NCI-H2227 (cell line): Measurements from ENCODE around the gene PSMD3.
"Not testable (repeated sequence)": the region's sequence is repeated elsewhere in the genome, so short reads cannot be mapped to it uniquely, and the experiment has no call there.

Source experiments
- DNase-seq: peaks from one replicate; lab custom pipeline; 2025; ENCODE audit not compliant: unreplicated experiment; lab: John Stamatoyannopoulos, UW

PSMD3 gene

GRCh38 chr17:39980351-39981206 lies at the start of gene PSMD3:
PSMD3 (plus strand) TSS chr17:39980807; CDS start chr17:39980971, 164 bp downstream.
- DNase-seq = peak; percentile 99

DNA sequence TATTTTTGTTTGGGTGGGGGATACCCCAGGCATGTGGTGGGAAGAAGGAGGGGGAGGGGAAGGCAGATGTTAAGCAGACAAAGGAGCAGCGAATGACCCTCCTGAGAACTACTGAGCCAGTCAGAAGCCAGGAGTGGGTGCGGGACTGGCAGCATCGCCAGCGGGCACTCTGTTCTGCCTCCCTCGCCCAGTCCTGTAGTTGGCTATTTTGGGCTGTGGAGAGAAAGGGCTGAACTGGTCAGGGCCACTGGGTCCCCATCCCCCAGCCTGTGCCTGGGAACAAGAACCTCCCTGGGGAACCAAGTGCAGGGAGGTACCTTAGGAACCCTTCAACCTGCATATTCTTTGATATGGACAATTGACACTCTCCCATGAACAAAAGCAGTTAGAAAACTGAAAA lies 46.7 kb upstream of the PSMD3 start:
- DNase-seq = no peak

DNA sequence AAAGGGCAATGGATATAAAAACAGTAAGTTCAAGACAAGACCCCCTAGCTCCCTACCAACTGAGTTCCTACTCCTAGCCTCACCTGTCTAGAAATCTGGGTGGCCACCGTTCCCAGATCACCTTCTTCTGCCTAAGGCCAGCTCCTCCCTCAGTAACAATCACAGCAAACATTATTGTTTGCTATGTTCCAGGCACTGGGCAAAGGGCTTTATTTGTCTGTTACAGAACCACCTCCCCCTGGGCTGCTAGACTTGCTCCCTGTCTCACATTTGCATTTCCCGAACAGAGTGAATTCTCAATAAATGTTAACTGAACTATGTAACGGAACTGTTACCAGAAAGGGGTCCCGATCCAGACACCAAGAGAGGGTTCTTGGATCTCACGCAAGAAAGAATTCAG lies 46.3 kb upstream of the PSMD3 start:
- no peak for DNase-seq

DNA sequence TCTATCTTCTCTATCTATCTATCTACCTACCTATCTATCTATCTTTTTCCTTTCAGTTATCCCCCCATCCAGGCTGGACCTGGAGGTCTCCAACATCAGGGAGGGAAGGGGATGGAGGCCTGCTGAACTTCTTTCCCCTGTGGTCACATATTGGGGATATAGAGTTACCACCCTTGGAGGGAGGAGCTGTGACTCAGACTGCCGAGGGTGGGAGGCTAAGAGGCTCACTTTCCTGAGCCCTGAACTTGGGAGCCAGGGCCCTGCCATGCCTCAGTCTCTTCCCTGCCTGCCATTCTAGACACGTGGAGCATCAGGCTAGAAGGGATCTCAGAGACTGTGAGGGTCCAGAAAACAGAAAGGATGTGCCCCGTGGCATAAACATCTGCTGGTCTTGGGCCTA lies 44.7 kb upstream of the PSMD3 start:
- DNase-seq = no peak

GRCh38 chr17:39937447-39937846 lies 43.2 kb upstream of the PSMD3 start:
- no peak for DNase-seq

DNA sequence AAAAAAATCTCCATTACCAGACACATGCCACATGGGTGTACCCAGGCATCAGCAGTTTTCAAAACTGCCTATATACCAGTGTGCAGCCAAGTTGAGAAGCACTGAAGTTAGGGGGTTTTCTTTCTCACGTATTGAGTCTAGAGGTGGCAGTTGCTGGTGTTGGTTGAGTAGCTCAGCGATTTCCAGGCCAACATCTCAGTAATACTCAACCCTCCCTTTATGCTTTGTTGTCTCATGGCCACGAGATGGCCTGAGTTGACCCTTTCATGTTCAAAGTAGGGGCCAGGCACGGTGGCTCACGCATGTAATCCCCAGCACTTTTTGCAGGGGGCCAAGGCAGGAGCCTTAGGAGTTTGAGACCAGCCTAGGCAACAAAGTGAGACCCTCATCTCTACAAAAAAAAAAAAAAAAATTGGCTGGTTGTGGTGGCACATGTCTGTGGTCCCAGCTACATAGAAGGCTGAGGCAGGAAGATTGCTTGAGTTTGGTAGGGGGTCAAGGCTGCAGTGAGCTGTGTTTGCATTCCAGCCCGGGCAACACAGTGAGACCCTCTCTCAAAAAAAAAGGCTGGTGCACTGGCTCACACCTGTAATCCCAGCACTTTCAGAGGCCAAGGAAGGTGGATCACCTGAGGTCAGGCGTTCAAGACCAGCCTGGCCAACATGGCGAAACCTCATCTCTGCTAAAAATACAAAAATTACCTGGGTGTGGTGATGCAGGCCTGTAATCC lies 42.3 kb upstream of the PSMD3 start:
- no peak for DNase-seq

DNA sequence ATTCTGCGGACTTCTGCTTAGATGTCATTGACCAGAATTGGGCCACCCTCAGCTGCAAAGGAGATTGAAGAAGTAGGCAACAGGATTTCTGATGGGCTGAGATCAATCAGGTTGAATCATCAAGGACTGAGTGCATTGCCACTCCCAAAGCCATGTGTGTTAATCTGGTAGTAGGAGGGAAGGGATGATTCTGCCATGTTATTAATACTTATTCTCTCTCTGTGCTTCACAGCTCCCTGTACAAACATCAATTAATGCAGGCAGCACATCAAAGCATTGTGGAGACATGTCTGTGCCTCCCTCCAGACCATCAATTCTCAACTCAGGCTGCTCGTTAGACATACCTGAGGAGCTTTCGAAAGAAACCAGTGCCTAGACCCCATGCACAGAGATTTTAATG lies 41.5 kb upstream of the PSMD3 start:
- no peak for DNase-seq

DNA sequence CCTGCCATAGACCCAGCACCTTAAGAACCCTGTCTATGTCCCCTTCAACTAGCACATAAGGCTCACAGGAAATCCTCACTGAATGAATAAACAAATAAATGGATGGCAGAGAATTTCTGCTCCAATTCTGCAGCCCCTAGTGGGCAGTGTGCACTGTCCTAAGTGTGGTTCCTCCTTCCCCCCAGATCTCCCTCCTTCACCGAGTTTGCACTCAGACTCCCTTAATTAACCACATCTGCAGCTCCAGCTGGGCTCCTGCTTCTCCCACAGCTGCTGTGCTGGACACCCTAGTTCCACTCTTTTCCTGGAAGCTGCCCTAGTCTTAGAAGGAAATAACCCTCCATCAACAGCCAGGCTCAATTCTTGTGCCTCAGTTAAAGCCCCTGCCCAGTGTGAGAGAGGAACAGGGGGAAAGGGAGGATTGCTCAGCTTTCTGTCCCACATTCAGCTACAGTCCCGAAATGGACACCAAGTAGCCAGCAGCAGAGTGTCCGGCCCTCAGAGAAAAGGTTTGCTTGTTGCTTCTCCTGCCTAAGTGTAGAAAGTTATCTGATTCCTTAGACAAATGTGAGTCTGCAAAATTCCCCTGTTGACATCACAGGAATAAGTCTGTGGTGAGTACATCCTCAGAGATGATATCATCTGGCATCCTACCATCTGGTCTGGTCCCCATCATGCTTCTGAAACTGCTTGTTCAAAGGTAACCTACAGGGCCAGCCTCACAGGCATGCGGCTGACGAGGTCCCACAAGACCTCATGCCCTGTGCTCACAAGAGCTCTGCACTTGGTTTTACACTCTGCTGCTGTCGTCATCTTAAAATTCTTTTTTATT lies 40.8 kb upstream of the PSMD3 start:
- DNase-seq = peak; percentile 20

- no peak for DNase-seq
Measured at GRCh38 chr17:39943702-39944392, 36.8 kb upstream of the PSMD3 start.

DNA sequence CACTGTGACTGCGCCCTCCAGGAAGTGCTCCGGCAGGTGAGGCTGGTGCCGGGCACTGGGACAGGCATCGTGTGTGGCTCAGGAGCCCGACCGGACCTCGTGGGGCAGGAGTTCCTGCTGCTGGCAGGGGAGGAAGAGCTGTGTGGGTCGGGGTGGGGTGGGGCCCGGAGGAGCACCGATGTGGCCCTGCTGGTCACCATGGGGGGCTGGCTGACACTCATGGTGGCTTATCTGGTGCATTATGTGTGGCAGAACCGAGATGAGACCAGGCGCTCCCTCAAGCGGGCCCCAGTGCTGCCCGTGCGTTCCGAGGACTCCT lies 36.3 kb upstream of the PSMD3 start:
- no peak for DNase-seq

DNA sequence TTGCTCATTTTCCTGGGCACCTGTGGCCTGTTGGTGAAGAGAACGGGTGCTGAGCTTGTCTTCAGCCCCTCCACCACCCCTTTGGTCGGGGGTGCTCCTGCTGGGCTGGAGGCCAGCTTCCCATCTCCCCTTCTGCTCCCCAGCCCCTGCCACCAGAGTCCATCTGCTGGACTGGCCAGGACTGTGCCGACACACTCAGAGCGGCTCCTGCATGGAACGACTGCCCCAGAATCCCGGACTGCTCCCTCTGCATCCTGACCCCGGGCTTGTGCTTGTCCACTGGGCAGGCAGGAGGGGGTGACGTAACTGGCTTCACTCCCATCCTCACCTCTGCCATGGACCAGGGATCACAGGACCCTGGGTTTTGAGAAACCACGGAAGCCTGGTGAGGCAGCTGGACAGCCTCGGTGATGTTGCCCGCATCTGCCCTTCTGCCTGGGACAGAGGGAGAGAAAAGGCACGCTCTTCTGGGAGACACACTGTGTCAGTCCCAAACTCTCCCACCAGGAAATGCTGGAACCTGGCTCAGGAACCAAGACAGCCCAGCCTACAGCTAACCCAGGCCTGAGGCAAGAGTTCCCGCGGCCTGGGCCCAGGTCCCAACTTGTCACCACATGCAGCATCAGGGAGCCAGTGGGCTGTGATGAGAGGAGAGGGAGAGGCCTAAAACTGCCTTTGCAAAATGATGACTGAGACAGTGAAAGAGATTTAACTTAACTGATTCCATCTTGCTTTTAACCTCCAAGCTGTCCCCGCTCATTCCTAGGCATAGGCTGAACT lies 33.9 kb upstream of the PSMD3 start:
- DNase-seq = no peak

DNA sequence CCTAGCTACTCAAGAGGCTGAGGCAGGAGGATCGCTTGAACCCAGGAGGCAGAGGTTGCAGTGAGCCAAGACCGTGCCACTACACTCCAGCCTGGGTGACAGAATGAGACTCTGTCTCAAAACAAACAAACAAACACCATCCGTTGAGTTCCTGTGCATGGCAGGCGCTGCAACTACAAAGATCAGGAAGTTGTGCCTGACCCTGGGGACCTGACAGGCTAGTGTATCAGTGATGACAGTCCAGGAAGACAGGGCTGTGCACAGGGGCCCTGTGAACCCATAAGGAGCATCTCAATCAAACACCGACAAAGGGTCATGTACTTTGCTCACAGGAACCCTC lies 32.1 kb upstream of the PSMD3 start:
- DNase-seq = not testable (repeated sequence)

DNA sequence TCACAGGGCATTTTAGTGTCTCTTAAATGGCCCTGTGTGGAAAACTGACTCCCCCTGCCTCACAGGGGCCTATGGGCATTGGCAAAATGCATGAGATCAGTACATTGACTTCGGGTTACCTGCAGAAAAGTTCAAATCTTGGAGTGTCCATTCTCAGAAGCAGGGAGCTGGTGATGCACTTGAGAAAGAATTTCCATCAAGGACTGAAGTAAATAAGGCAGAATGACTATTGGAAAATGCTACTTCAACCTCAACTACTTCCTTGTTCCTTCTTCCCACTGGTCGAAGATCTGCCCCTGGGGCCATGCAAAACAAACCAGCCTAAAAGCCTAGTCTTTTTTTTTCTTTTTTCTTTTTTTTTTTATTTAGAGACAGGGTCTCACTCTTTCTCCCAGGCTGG lies 31.6 kb upstream of the PSMD3 start:
- DNase-seq = no peak

DNA sequence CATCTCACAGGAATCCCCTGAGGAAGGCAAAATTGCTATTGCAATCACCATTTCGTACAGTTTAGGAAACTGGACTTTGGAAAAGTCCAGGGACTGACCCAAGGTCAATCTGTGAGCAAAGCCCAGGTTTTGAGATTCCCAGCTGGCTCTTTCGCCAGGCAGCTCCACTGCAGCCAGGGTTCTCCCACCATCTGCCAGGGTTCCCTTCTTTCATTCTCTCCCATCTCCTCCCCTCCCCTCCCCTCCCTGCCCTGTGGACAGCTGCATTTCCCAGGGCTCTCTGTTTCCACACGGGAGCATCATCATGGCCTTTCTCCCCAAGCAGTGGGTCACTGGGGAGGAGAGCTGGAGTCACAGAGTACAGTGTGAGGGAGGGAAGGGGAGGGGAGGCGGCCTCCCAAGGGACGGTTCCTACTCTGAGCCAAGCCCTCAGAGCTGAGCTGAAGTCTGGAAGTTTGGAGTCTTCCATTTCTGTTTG lies 29.7 kb upstream of the PSMD3 start:
- DNase-seq = no peak

- no peak for DNase-seq
Measured at GRCh38 chr17:39951924-39952679, 28.5 kb upstream of the PSMD3 start.

DNA sequence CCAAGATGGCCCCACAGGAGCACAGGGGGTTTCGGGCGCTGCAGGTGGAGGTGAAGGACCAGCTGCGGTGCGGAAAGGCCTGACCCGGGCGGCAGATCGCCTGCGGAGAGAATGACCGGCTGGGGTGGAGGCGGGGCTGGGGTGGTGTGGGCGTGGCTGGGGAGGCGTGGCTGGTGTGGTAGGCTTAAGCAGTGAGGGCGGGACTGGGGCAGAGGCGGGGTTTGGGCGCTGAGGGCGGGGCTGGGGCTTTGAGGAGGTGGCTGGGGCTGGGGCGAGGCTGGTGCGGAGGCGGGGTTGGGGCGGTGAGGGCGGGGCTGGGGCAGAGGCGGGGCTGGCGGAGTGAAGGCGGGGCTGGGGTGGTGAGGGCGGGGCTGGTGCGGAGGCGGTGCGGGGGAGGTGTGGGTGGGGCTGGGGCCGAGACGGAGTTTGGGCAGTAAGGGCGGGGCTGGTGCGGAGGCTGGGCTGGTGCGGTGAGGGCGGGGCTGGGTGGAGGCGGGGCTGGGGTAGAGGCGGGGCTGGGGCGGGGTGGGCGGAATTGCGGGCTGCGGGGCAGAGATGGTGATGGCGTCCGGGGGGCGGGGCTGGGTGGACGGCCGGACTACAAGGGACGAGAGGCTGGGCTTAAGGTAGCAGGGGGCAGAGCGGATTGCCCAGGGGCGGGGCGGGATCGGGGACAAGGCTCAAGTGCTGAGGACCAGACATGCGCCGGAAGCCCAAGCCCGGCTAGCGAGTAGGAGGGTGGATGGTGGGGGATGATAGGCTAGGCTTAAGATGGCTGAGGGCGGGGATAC lies 27.7 kb upstream of the PSMD3 start:
- peak; percentile 98 for DNase-seq

DNA sequence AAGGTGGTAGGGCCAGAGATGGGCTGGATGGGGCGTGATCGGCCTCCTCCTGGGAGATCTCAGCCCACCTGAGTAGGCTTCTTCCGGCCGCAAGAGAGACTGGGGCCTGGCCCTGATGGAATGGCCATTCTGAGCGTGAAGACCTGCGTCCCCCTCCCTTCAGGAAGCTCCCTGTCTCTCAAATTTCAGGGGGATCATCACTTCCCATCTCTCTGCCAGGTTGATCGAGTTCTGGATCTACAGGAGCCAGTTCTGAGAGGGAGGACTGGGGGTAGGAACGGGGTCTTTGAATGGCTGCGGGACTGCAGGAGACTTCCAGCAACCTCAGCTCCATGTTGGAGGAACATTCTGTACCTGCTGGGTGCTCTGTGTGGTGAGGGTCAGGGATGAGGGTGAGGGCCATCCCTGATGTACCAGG lies 27.1 kb upstream of the PSMD3 start:
- no peak for DNase-seq

DNA sequence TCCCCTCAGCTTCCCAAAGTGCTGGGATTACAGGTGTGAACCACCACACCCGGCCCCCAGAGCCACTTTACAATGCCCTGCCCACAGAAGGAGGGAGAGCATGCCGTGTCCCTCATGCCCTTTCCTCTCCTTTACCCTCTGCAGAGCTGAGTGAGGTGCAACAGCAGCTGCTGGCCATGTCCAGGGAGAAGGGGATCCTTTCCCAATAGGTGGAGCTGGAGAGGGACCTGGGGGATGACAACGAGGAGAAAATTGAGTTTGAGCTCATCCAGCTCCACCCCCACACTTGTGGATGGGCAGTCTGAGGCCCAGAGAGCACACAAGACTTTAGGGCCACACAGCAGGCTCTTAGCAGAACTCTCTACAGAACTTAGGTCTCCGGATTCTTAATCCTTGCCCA lies 25.7 kb upstream of the PSMD3 start:
- DNase-seq = no peak

GRCh38 chr17:39955726-39956225 lies 24.8 kb upstream of the PSMD3 start:
- DNase-seq = no peak
